HepG2 (cell line): ENCODE data around the gene ZMYND8. TPM values are rescaled to one million over a fixed set of nuclear protein-coding genes. Genes with fewer than 3 reads are reported as not detected.
A peak's percentile ranks its signal among the peaks of the same experiment; 100 is the strongest.

Experiments used
- MAFF ChIP-seq: IDR thresholded peaks from 2 replicates; pipeline ENCODE4 v1.6.1; 2011; ENCODE audit warnings: low read depth, low read length, improper control_type of control experiment
- RBM22 ChIP-seq: fragments of 200-400 bp; formaldehyde crosslinking; optimal IDR thresholded peaks from 2 replicates; pipeline ENCODE3; 2017; ENCODE audit warnings: mild to moderate bottlenecking, low read length, moderate library complexity
- REXO4 ChIP-seq: sonication (generic); formaldehyde crosslinking; IDR thresholded peaks from 2 replicates; pipeline ENCODE4 v1.8.0; 2022; ENCODE audit warnings: missing genetic modification reagents, mild to moderate bottlenecking, borderline replicate concordance
- RFX5 ChIP-seq: IDR thresholded peaks from 2 replicates; pipeline ENCODE4 v1.6.1; 2011; ENCODE audit warnings: low read depth, low read length, improper control_type of control experiment
- RFXAP ChIP-seq: sonication (generic); formaldehyde crosslinking; IDR thresholded peaks from 2 replicates; pipeline ENCODE4 v1.4.0; 2020; ENCODE audit warnings: missing genetic modification reagents, borderline replicate concordance
- SCMH1 ChIP-seq: sonication (generic); formaldehyde crosslinking; IDR thresholded peaks from 2 replicates; pipeline ENCODE4 v1.9.0; 2021; ENCODE audit warnings: missing genetic modification reagents, mild to moderate bottlenecking, borderline replicate concordance
- SIX1 ChIP-seq: sonication (generic); formaldehyde crosslinking; IDR thresholded peaks from 2 replicates; pipeline ENCODE4 v1.4.0; 2020; ENCODE audit warnings: missing genetic modification reagents, borderline replicate concordance
- SKI ChIP-seq: fragments of 450-650 bp; IDR thresholded peaks from one replicate; pipeline ENCODE4 v1.6.1; 2018; ENCODE audit warnings: mild to moderate bottlenecking; ENCODE audit not compliant: partially characterized antibody
- XBP1 ChIP-seq: sonication (generic); formaldehyde crosslinking; IDR thresholded peaks from 2 replicates; pipeline ENCODE4 v1.5.0; 2020; ENCODE audit warnings: missing genetic modification reagents
- YY1 ChIP-seq: IDR thresholded peaks from 2 replicates; pipeline ENCODE4 v1.6.1; 2011; ENCODE audit warnings: low read length, low read depth, moderate library complexity, mild to moderate bottlenecking; ENCODE audit not compliant: insufficient read depth, insufficient replicate concordance
- ZBTB20 ChIP-seq: sonication (generic); formaldehyde crosslinking; IDR thresholded peaks from 2 replicates; pipeline ENCODE4 v1.8.1; 2023; ENCODE audit warnings: missing genetic modification reagents, low read depth, mild to moderate bottlenecking, borderline replicate concordance
- ZBTB49 ChIP-seq: sonication (generic); formaldehyde crosslinking; IDR thresholded peaks from 2 replicates; pipeline ENCODE4 v1.4.0; 2020; ENCODE audit warnings: missing genetic modification reagents, borderline replicate concordance
- ZNF331 ChIP-seq: sonication (generic); formaldehyde crosslinking; IDR thresholded peaks from 2 replicates; pipeline ENCODE4 v1.4.0; 2020; ENCODE audit warnings: missing genetic modification reagents
- ZNF574 ChIP-seq: sonication (generic); formaldehyde crosslinking; IDR thresholded peaks from 2 replicates; pipeline ENCODE4 v1.4.0; 2020; ENCODE audit warnings: missing genetic modification reagents
- ZNF605 ChIP-seq: sonication (generic); formaldehyde crosslinking; IDR thresholded peaks from 2 replicates; pipeline ENCODE4 v1.8.0; 2022; ENCODE audit warnings: mild to moderate bottlenecking, missing genetic modification reagents
- ZNF646 ChIP-seq: sonication (generic); formaldehyde crosslinking; IDR thresholded peaks from 2 replicates; pipeline ENCODE4 v1.9.0; 2021; ENCODE audit warnings: mild to moderate bottlenecking, missing genetic modification reagents
- ZNF703 ChIP-seq: sonication (generic); formaldehyde crosslinking; IDR thresholded peaks from 2 replicates; pipeline ENCODE4 v1.5.1; 2020; ENCODE audit warnings: missing genetic modification reagents, mild to moderate bottlenecking, moderate library complexity, borderline replicate concordance
- polyA plus RNA-seq, 8 experiments: library from polyadenylated mRNA; depleted of rRNA in 3 of 8; stranded (reverse) in 7 of 8; unstranded in 1 of 8; fragments of >200 nt; fragmentation: Illumina TruSeq in 4 of 8; extraction: Trizol in 4 of 8; gene quantifications; 2 replicates each; pipeline versions ENCODE4 v1.2.1 to v1.2.3, GENCODE V29; 2011 to 2016; ENCODE audit warnings: low read depth in 4 of 8, missing spikeins in 1 of 8, mixed read lengths in 1 of 8; ENCODE audit not compliant: insufficient read depth in 1 of 8
- total RNA-seq, 5 experiments: library from RNA; depleted of rRNA; stranded (reverse); fragments of >200 nt; fragmentation: Illumina TruSeq; extraction: Trizol; gene quantifications; 2 replicates each; pipeline ENCODE4 v1.2.3, GENCODE V29; 2016; ENCODE audit warnings: low read depth in 1 of 5

ZMYND8 gene
- total and polyA plus RNA-seq, 2 of the 13 experiments (the other 11 are each of a cell fraction or from before 2014, with no cell fraction given): 53.9 to 84.7 TPM

GRCh38 chr20:47358672-47359529 is 2.4 kb upstream of the ZMYND8 start (continued):
- peak; percentile 79 for TF ChIP-seq ZNF646 (CRISPR knock-in tag)
- TF ChIP-seq ZBTB20 (CRISPR knock-in tag): peak; percentile 38
- TF ChIP-seq SKI: peak; percentile 88
- TF ChIP-seq MAFF: peak; percentile 9; the same call in 1 of the 2 replicates
- TF ChIP-seq RFXAP (CRISPR knock-in tag): peak; percentile 94
- peak; percentile 32; the same call in 1 of the 2 replicates for TF ChIP-seq RFX5
- TF ChIP-seq RBM22: peak; percentile 19
- TF ChIP-seq ZNF331: peak; percentile 91
- TF ChIP-seq REXO4 (CRISPR knock-in tag): no peak; the same call in 1 of the 2 replicates
- peak; percentile 95 for TF ChIP-seq XBP1
- TF ChIP-seq SCMH1 (CRISPR knock-in tag): no peak
- TF ChIP-seq ZNF574 (CRISPR knock-in tag): peak; percentile 76
- peak; percentile 57 for TF ChIP-seq YY1
- TF ChIP-seq SIX1 (CRISPR knock-in tag): peak; percentile 80; the same call in 1 of the 2 replicates
- peak; percentile 94; the same call in 1 of the 2 replicates for TF ChIP-seq ZNF703 (CRISPR knock-in tag)
- peak; percentile 99 for TF ChIP-seq ZNF605 (CRISPR knock-in tag)
- TF ChIP-seq ZBTB49 (CRISPR knock-in tag): no peak; the same call in 1 of the 2 replicates
